Gastrocnemius medialis (tissue), 4 donors: ENCODE results near the gene PEX6.

ENCODE experiments used
- POLR2A ChIP-seq, 2 donors: fragments of 450-650 bp; IDR thresholded peaks; one replicate each; pipeline ENCODE4 v1.6.1; 2017; ENCODE audit warnings: antibody characterized with exemption in 2 of 2, mild to moderate bottlenecking in 2 of 2, moderate library complexity in 2 of 2
- TF ChIP-seq, protein P1 (sequence below), 5 experiments: fragments of 450-650 bp in 3 of 5; fragments of 200-600 bp in 2 of 5; sonication (generic) in 2 of 5; IDR thresholded peaks in 4 of 5; conservative IDR thresholded peaks in 1 of 5; 1 replicate in 4 of 5; 2 replicates in 1 of 5; pipeline ENCODE4 v1.5.1; 2016 to 2019; ENCODE audit warnings: antibody characterized with exemption in 5 of 5, mild to moderate bottlenecking in 3 of 5, moderate library complexity in 3 of 5

DNA sequence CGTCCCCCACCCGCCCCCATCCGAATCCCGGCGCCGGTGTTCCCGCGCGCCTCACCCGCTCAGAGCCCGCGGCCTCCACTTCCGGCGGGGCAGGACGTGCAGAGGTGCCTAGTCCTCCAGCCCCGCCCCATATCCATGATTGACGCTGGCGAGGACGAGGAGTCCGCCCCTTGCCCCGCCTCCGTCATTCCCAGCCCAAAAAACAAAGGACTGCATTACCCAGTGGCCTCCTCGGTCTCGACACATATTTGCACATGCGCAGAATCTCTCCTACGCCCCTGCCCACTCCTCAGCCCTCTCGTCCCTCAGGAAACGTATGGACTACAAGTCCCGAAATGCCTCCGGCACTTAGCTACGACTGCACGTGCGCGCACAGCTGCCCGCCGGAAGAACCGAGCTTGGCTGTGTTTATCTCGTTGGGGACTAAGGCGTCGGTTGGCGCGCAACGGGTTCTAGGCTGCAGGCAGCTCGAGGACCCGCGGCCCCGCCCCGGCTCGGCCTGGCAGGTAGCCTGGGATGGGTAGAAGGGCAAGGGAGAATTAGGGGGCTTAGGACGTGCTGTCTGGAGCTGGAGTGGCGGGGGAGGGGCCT lies 35.0 kb upstream of the PEX6 start, which contains the start of the genes KLHDC3 and MEA1:
- TF ChIP-seq, protein P1, sequence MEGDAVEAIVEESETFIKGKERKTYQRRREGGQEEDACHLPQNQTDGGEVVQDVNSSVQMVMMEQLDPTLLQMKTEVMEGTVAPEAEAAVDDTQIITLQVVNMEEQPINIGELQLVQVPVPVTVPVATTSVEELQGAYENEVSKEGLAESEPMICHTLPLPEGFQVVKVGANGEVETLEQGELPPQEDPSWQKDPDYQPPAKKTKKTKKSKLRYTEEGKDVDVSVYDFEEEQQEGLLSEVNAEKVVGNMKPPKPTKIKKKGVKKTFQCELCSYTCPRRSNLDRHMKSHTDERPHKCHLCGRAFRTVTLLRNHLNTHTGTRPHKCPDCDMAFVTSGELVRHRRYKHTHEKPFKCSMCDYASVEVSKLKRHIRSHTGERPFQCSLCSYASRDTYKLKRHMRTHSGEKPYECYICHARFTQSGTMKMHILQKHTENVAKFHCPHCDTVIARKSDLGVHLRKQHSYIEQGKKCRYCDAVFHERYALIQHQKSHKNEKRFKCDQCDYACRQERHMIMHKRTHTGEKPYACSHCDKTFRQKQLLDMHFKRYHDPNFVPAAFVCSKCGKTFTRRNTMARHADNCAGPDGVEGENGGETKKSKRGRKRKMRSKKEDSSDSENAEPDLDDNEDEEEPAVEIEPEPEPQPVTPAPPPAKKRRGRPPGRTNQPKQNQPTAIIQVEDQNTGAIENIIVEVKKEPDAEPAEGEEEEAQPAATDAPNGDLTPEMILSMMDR (IDR thresholded peaks at IDR 0.05 in 4 of 5, conservative IDR thresholded peaks at IDR 0.05 in 1 of 5): no peak
- peak; percentile 66 for TF ChIP-seq POLR2A (IDR thresholded peaks at IDR 0.05)
